Activated CD4-positive, alpha-beta T cell treated with anti-CD3 and anti-CD28 coated beads, Interleukin-2, amount 10 ng/mL, durations not matched to agents 24 days and 14 days (primary cell): Measurements from ENCODE around the gene SNAI3. TPM values are rescaled to one million over a fixed set of nuclear protein-coding genes. Genes with fewer than 3 reads are reported as not detected.
A peak's percentile ranks its signal among the peaks of the same experiment; 100 is the strongest.

ENCODE experiments used
- DNase-seq: peaks from one replicate; pipeline ENCODE4 v3.0.0; 2022
- H3K27ac Mint-ChIP-seq: one replicate; pipeline ENCODE4 v1.8.0; 2022; ENCODE audit warnings: mild to moderate bottlenecking, mixed read lengths
- H3K27me3 Mint-ChIP-seq: one replicate; pipeline ENCODE4 v1.8.0; 2022; ENCODE audit warnings: mixed read lengths
- H3K36me3 Mint-ChIP-seq: one replicate; pipeline ENCODE4 v1.8.0; 2022; ENCODE audit warnings: low read depth, mild to moderate bottlenecking, mixed read lengths
- H3K4me1 Mint-ChIP-seq: one replicate; pipeline ENCODE4 v1.8.0; 2021; ENCODE audit warnings: mixed read lengths
- H3K4me3 Mint-ChIP-seq: one replicate; pipeline ENCODE4 v1.8.0; 2022; ENCODE audit warnings: mild to moderate bottlenecking, moderate library complexity, mixed read lengths
- H3K9me3 Mint-ChIP-seq: one replicate; pipeline ENCODE4 v1.8.0; 2021; ENCODE audit warnings: mixed read lengths
- intact Hi-C: fragments of 100-400 bp; cut with micrococcal nuclease; formaldehyde crosslinking; loops from one replicate; pipeline ENCODE4 v1.15.1; 2023
- total RNA-seq: library from RNA; stranded (reverse); gene quantifications from 2 replicates; pipeline ENCODE4 v1.2.3, GENCODE V29; 2022

The SNAI3 gene
- total RNA-seq, 1 donor from 2014 or later = 3.3 TPM

GRCh38 chr16:88667461-88667860 lies 18.8 kb downstream of the SNAI3 start:
- no peak overlapping the region for H3K27ac Mint-ChIP-seq
- peaks cover 7% of the 10 kb centered on the region for H3K4me1 Mint-ChIP-seq
- H3K36me3 Mint-ChIP-seq = peaks cover 17% of the 10 kb centered on the region
- no peak overlapping the region for H3K4me3 Mint-ChIP-seq
- DNase-seq = no peak
- intact Hi-C loops = loop anchor here (10.0 kb wide), 1 partner anchor 213 kb away; the partner anchor contains the start of gene ZFPM1
- no peaks in the 10 kb centered on the region for H3K9me3 Mint-ChIP-seq
- no peaks in the 10 kb centered on the region for H3K27me3 Mint-ChIP-seq

GRCh38 chr16:88665570-88665969 lies 20.7 kb downstream of the SNAI3 start:
- Mint-ChIP-seq H3K9me3 (no peaks in the 10 kb centered on the region), H3K27ac (no peak overlapping the region), H3K36me3 (peaks cover 22% of the 10 kb centered on the region), H3K27me3 (no peaks in the 10 kb centered on the region), H3K4me3 (no peak overlapping the region), H3K4me1 (peaks cover 17% of the 10 kb centered on the region)
- no peak for DNase-seq
- intact Hi-C loops = loop anchor here (10.0 kb wide), 1 partner anchor 211 kb away; the partner anchor contains the start of gene ZFPM1

- intact Hi-C loops = loop anchor here (10.0 kb wide), 1 partner anchor 210 kb away; the partner anchor contains the start of gene ZFPM1
- no peak overlapping the region for H3K27ac Mint-ChIP-seq
- no peaks in the 10 kb centered on the region for H3K9me3 Mint-ChIP-seq
- no peaks in the 10 kb centered on the region for H3K27me3 Mint-ChIP-seq
- H3K36me3 Mint-ChIP-seq = peaks cover 24% of the 10 kb centered on the region
- H3K4me3 Mint-ChIP-seq = peak overlapping the region; percentile 49
- H3K4me1 Mint-ChIP-seq = peaks cover 19% of the 10 kb centered on the region
- no peak for DNase-seq
Measured at GRCh38 chr16:88665148-88665547, 21.2 kb downstream of the SNAI3 start.

- Mint-ChIP-seq H3K27me3 (no peaks in the 10 kb centered on the region), H3K36me3 (peaks cover 24% of the 10 kb centered on the region), H3K9me3 (no peaks in the 10 kb centered on the region), H3K27ac (peak within 1 kb of the TSS; percentile 93), H3K4me1 (peaks cover 23% of the 10 kb centered on the region), H3K4me3 (peak within 1 kb of the TSS; percentile 97)
- peak; percentile 99 for DNase-seq
- intact Hi-C loops = loop anchor here (1.0 to 10.0 kb wide), 4 partner anchors 12 to 208 kb away; partner anchors contain the start of genes CYBA, SNAI3 and ZFPM1
Measured at GRCh38 chr16:88662843-88663606, 23.3 kb downstream of the SNAI3 start, which contains the start of gene MVD. Gene MVD (minus strand): TSS chr16:88663091. CDS start chr16:88663080, 11 bp downstream.

- no peaks in the 10 kb centered on the region for H3K27me3 Mint-ChIP-seq
- peaks cover 24% of the 10 kb centered on the region for H3K36me3 Mint-ChIP-seq
- H3K4me1 Mint-ChIP-seq = peaks cover 23% of the 10 kb centered on the region
- peak; percentile 78 for DNase-seq
- peak overlapping the region; percentile 86 for H3K27ac Mint-ChIP-seq
- intact Hi-C loops = loop anchor here (2.0 to 10.0 kb wide), 2 partner anchors 38 to 208 kb away; partner anchors contain the start of gene ZFPM1
- peak overlapping the region; percentile 97 for H3K4me3 Mint-ChIP-seq
- no peaks in the 10 kb centered on the region for H3K9me3 Mint-ChIP-seq
Measured at GRCh38 chr16:88662222-88662842, 24.0 kb downstream of the SNAI3 start.

GRCh38 chr16:88661468-88661867 lies 24.8 kb downstream of the SNAI3 start:
- no peaks in the 10 kb centered on the region for H3K9me3 Mint-ChIP-seq
- H3K4me3 Mint-ChIP-seq = peak overlapping the region; percentile 54
- H3K27me3 Mint-ChIP-seq = no peaks in the 10 kb centered on the region
- H3K27ac Mint-ChIP-seq = no peak overlapping the region
- intact Hi-C loops = loop anchor here (10.0 kb wide), 1 partner anchor 207 kb away; the partner anchor contains the start of gene ZFPM1
- DNase-seq = no peak
- H3K36me3 Mint-ChIP-seq = peaks cover 20% of the 10 kb centered on the region
- peaks cover 23% of the 10 kb centered on the region for H3K4me1 Mint-ChIP-seq

GRCh38 chr16:88659160-88659559 lies 27.1 kb downstream of the SNAI3 start:
- H3K27me3 Mint-ChIP-seq = no peaks in the 10 kb centered on the region
- H3K36me3 Mint-ChIP-seq = peaks cover 22% of the 10 kb centered on the region
- no peak for DNase-seq
- H3K4me1 Mint-ChIP-seq = peaks cover 19% of the 10 kb centered on the region
- H3K27ac Mint-ChIP-seq = no peak overlapping the region
- H3K4me3 Mint-ChIP-seq = no peak overlapping the region
- H3K9me3 Mint-ChIP-seq = no peaks in the 10 kb centered on the region
- intact Hi-C loops = no loop called here

GRCh38 chr16:88658714-88659113 lies 27.6 kb downstream of the SNAI3 start:
- Mint-ChIP-seq H3K36me3 (peaks cover 22% of the 10 kb centered on the region), H3K27ac (no peak overlapping the region), H3K4me3 (no peak overlapping the region), H3K4me1 (peaks cover 17% of the 10 kb centered on the region), H3K9me3 (no peaks in the 10 kb centered on the region), H3K27me3 (no peaks in the 10 kb centered on the region)
- intact Hi-C loops = no loop called here
- DNase-seq = no peak

GRCh38 chr16:88657371-88657770 lies 28.9 kb downstream of the SNAI3 start:
- Mint-ChIP-seq H3K36me3 (peaks cover 22% of the 10 kb centered on the region), H3K27me3 (no peaks in the 10 kb centered on the region), H3K4me1 (peaks cover 15% of the 10 kb centered on the region), H3K27ac (no peak overlapping the region), H3K4me3 (no peak overlapping the region), H3K9me3 (no peaks in the 10 kb centered on the region)
- intact Hi-C loops = no loop called here
- DNase-seq = no peak

- Mint-ChIP-seq H3K36me3 (peaks cover 20% of the 10 kb centered on the region), H3K27me3 (no peaks in the 10 kb centered on the region)
Measured at GRCh38 chr16:88656291-88656980, 29.9 kb downstream of the SNAI3 start.

GRCh38 chr16:88655733-88656281 lies 30.5 kb downstream of the SNAI3 start:
- no peak overlapping the region for H3K27ac Mint-ChIP-seq
- H3K27me3 Mint-ChIP-seq = no peaks in the 10 kb centered on the region
- no peak for DNase-seq
- no peak overlapping the region for H3K4me3 Mint-ChIP-seq
- no peaks in the 10 kb centered on the region for H3K9me3 Mint-ChIP-seq
- peaks cover 20% of the 10 kb centered on the region for H3K36me3 Mint-ChIP-seq
- intact Hi-C loops = no loop called here
- peaks cover 15% of the 10 kb centered on the region for H3K4me1 Mint-ChIP-seq

More at GRCh38 chr16:88656291-88656980, 29.9 kb downstream of the SNAI3 start:
- Mint-ChIP-seq H3K9me3 (no peaks in the 10 kb centered on the region), H3K4me3 (no peak overlapping the region), H3K27ac (no peak overlapping the region), H3K4me1 (peaks cover 16% of the 10 kb centered on the region)
- DNase-seq = no peak
- intact Hi-C loops = no loop called here

GRCh38 chr16:88655053-88655732 lies 31.1 kb downstream of the SNAI3 start:
- DNase-seq = no peak
- intact Hi-C loops = no loop called here
- Mint-ChIP-seq H3K36me3 (peaks cover 20% of the 10 kb centered on the region), H3K4me3 (no peak overlapping the region), H3K27me3 (no peaks in the 10 kb centered on the region), H3K27ac (no peak overlapping the region), H3K4me1 (peaks cover 14% of the 10 kb centered on the region), H3K9me3 (no peaks in the 10 kb centered on the region)
